Sciatic nerve (tissue), 2 donors: ENCODE results near the gene SYNGR1. TPM values are rescaled to one million over a fixed set of nuclear protein-coding genes. Genes with fewer than 3 reads are reported as not detected.
"Not testable (repeated sequence)": the region's sequence is repeated elsewhere in the genome, so short reads cannot be mapped to it uniquely, and the experiment has no call there.

ENCODE experiments used
- ATAC-seq: fragments of 200-7000 bp; cut with Tn5 transposase; one replicate; pipeline ENCODE4 v1.9.1; 2020; ENCODE audit warnings: mild to moderate bottlenecking, moderate library complexity
- DNase-seq: peaks from one replicate; pipeline ENCODE4 v3.0.0-alpha.2; 2020; ENCODE audit warnings: low spot score
- intact Hi-C: fragments of 100-400 bp; cut with DNase I; formaldehyde crosslinking; loops from one replicate; pipeline ENCODE4 v1.14.2; 2022
- total RNA-seq: library from RNA; stranded (reverse); fragmentation: NEBNext Ultra II Directional; extraction: Animal tissue kit (Norgen Biotek cat#: 25700); gene quantifications from one replicate; pipeline ENCODE4 v1.2.1, GENCODE V29; 2021
- donor health status: DM: no; HTN: no; CAD: no.
- donor health status: DM: no; HTN: no; CAD: no.

The SYNGR1 gene
- total RNA-seq, 1 donor from 2014 or later, result 52.9 TPM

DNA sequence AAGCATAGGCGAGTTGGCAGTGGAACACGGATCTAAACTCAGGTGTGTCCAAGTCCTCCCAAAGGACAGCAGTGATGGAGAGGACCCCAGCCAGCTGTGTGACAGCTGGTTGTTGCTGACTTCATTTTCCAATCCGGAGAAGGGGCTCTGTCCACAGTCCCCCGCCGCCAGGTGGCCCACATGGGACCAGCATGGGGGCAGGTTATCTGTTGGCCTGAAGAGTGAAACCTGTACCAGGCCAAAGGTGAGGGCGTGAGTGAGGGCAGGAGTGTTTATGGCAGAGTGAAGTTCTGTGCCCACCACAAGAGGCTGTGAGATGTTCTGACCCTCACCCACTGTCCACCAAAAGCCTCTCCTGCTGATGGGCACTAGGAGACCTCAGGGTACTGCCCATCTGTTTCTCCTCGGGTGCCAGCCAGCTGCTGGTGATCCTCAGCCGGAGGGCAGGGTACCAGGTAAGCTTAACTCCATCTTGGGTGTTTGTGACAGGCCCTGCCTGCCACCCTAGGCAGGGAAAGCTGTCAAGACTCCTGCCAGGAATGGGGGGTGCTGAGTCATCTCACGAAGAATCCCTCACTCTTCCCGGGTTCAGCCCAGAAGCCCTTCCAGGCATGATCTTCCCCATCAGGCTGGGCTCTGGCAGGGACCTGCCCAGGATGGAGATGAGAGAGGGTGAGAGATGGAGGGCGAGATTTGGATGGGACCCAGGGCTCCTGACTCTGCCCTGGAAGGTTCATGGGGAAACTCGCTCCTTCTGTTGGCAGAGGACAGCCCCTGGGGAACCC, 34.2 kb downstream of the SYNGR1 start:
- ATAC-seq (no peak), DNase-seq (no peak)
- intact Hi-C loops, result no loop called here

DNA sequence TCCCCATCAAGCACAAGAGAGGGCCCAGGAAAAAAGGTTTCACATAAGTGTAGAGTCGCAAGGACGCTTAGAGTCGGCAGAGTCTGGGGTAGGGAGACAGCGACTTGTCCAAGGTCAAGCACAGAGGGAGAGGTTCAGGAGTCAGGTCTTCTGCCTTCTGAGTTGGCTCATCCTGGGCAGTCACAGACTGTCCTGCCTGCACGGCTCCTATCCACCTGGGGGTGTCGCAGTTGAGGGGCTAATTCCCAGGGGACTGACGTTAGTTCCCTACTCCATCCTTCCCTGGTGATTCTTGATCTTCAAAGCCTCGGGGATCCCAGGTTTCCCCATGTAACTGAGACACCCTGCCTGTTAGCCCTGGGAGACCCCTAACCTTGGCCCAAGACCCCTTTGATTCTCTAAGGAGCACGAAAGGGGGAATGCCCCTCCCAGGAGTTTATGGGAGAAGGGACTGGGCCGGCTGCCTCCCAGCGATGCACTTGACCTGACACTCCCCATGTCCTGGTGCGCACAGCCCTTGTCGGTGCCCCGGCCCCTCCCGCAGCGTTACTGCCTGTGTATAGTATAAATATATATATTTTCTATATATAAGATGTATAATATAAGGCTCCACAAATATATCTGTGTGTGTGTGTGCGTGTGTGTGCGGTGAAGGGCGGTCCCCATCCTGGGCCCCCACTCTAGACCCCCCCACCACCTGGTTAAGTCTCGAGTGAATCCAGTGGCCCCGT, 35.1 kb downstream of the SYNGR1 start:
- intact Hi-C loops, result no loop called here
- DNase-seq (no peak), ATAC-seq (no peak)

DNA sequence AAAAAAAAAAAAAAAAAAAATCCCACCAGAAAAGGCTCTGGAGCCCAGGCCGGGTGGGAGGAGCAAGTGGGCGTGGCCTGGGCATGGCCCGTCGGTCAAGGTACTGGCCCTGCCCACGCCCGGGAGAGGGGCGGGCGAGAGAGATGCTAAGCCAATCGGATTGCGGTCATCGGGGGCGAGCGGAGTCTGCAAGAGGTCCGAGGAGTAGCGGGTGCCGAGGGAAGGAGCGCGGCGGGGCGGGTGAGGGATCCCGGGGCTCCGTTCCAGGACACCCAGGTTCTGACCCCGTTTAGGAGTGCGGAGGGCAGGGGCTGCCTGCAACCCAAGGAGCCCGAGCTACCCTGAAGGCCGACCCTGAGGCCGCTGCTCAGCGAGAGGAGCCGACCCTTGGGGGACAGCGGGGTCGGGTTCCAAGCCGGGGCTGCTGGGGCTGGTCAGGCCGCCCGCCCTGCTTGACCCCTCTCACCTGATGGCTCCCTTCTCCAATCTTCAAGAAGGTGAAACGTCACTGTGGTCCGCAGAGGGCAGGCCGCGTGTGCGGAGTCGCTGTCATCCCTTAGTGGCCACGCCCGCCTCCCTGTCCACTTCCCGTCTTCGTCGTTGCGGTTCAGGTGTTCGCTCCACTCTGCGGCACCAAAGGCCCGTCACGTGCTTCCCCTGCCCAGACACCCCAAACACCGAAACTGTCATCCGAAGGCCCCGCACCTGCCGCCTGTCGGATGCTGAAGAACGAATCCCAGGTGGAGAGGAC, 38.6 kb downstream of the SYNGR1 start:
- peak; percentile 90 for DNase-seq
- ATAC-seq, result peak; percentile 96
- intact Hi-C loops, result no loop called here

DNA sequence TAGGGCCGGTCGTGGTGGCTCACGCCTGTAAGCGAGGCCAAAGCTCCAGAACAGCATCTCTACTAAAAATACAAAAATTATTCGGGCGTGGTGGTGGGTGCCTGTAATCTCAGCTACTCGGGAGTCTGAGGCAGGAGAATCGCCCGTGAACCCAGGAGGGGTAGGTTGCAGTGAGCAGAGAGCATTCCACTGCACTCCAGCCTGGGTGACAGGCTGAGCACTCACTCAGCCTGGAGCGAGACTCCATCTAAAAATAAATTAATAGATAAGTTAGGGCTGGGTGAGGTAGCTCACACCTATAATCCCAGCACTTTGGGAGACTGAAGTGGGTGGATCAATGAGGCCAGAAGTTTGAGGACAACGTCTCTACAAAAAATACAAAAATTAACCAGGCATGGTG, 39.6 kb downstream of the SYNGR1 start:
- no peak for DNase-seq
- no peak for ATAC-seq
- intact Hi-C loops, result no loop called here

DNA sequence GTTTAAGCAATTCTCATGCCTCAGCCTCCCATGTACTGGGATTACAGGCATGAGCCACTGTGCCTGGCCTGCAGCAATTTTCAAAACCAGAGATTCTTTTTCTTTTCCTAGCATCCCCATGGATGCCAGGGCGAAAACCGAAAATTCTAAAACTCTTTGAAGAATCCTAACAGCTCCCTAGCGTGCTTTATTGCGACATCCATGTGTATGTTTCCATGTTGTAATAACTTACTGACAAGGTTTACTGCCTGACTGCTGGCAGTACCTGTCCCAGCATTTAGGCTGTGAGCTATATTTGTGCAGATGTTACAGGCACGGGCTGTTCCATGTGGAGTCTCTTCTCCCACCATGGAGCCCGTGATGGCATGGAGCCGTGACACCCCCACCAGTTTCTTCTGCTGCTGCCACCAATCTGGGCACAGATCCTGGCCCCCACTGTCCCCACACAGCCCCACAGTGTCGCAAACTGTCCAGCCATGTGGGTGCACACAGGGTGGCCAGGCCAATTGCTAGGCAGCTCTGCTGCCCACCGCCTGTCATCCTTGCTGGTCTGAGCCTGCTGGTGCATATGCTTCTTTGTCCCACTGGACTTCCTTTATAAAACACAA, 42.7 kb downstream of the SYNGR1 start:
- ATAC-seq, result no peak
- intact Hi-C loops, result no loop called here
- DNase-seq, result no peak

DNA sequence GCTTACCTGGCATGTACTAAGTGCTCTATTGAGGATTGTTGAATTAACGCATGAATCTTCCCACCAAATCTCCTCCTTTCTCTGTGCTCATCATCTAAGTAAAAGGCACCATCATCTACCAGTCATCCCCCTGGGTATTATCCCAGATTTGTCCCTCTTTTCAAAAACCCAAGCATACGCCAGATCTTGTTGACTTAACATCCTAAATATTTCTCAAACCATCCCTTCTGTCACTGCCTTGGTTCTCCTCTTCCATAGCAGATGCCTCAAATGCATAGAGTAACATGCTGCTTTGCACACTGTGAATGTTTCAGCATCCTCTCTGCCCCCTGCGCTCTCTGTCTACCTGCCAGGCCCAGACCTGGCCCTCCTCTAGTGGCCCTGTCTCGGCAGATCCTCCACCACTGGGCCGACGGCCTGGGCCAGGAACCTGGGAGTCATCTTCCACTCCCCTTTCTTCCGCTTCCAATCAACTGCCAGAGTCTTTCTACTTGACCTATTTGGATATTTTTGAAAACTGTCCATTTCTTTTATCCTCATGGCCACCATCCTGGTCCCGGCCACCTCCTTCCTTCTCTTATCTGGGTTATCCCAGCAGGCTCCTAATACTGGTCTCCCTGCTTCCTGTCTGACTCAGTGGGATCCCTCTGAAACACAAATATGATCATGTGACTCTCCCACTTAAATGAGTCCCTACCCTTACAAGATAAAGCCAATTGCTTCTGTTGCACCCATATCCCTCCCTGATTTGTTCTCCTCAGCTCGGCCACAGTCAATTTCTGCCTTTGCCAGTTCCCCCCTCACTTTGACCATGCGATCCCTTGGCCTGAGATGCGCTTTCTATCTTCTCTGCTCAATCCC, 46.4 kb downstream of the SYNGR1 start:
- no peak for DNase-seq
- intact Hi-C loops, result no loop called here
- no peak for ATAC-seq

DNA sequence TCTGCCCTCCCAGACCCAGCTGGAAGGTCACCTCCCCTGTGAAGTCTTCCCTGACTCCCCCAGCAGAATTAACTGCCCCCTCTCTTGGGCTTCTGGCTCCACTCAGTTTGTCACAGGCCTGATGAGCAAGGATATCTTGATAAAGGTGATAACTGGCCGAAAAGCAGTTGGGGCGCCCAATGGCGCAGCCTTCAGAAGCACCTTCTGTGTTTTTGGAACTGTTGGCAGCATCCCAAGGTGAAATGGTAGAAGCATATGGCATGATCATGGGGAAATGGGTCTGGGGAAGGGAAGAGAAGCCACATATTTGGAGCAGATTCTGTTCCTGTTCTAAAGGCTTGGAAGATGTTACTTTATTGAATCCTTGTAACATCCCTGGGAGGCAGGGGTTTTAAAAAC, 47.0 kb downstream of the SYNGR1 start:
- ATAC-seq (no peak), DNase-seq (no peak)
- intact Hi-C loops, result no loop called here

DNA sequence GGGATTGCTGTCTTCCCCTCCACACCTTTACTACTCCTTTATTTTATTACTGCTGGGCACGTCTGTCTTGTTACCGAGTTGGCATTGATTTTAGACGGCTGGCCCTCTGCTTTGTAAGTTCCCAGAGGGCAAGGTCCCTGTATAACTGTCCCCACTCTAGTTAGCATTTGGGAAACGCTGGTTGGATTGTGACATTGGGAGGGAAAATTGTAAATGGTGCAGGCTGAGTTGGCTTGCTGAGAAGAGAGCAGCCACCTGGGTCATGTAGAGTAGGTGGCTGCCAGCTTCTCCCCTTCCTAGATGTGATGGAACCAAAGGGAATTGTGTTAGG, 51.5 kb downstream of the SYNGR1 start:
- intact Hi-C loops, result loop anchor here (10.0 kb wide), 1 partner anchor 124 kb away; the partner anchor contains the start of gene ATF4
- no peak for ATAC-seq

DNA sequence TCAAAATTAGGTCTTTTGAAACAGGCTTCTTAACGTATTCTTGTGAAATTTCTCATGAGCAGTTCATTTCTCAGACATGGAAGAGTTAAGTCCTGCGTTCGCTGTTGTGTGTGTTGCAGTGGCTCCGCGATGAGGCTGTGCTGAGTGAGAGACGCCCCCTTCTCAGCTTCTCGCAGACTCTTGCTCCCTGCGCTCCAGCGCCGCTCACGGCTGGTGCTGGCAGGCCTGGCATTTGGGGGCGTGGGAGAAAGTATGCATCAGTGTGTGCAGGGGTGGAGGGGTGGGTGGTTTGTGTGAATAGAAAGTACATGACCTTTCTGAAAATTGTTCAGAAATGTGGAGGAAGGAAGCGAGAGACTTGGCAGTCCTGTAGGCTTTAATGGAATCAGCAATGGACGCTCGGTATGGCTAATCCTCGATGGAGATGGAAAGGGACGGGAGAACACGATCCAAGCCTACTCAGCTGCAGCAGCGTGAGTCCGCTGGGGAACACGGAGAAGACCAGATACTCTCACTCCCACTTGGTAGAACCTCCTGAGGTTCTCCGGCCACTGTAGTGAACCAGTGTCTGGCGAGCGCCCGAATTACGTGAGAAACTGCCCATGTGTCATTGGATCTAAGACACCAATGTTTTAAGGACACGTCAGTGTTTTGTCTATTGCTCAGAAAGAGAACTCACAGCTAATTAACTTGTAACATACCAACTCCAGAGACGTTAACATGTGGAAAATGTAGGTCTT, 55.7 kb downstream of the SYNGR1 start:
- DNase-seq, result peak; percentile 82
- peak; percentile 77 for ATAC-seq
- intact Hi-C loops, result loop anchor here (10.0 kb wide), 1 partner anchor 119 kb away; the partner anchor contains the start of gene ATF4

More for the DNA sequence above, 51.5 kb downstream of the SYNGR1 start:
- no peak for DNase-seq

DNA sequence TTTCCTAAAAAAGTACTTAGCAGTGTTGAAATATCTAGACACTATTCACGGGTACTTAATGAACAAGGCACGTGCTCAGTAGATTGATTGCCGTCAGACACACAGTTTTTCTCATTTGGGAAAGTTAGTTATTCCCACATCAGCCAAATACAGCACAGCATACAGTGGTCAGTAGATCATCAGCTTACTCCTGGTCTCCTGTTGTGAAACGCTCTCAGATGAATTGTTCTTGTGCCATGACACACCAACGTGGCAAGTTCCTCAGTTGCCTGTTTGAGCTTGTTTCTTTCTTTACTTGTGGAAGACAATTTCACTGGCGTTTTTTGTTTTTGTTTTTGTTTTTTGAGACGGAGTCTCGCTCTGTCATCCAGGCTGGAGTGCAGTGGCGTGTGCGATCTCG, 58.4 kb downstream of the SYNGR1 start:
- no peak for DNase-seq
- peak; percentile 77 for ATAC-seq
- intact Hi-C loops, result loop anchor here (10.0 kb wide), 1 partner anchor 117 kb away; the partner anchor contains the start of gene ATF4

DNA sequence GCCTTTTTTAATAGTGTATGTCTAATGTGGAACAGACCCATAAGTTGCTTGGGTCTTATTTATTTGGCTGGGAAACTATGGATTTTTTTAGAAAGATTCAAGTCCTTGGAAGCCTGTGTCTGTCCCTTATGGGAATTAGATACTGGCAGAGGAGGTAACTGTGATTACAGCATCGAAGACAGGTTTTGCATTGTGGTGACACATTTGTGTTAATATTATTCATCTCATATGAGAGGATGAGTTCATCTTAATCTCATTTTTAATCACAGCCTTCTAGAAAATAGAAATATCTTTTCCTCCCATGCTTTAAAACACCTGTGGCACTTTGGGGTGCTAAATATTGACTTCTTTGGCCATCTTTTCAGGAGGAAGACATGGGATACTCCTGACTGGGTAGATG, 59.0 kb downstream of the SYNGR1 start:
- intact Hi-C loops, result loop anchor here (10.0 kb wide), 1 partner anchor 116 kb away; the partner anchor contains the start of gene ATF4
- ATAC-seq, result no peak
- no peak for DNase-seq

DNA sequence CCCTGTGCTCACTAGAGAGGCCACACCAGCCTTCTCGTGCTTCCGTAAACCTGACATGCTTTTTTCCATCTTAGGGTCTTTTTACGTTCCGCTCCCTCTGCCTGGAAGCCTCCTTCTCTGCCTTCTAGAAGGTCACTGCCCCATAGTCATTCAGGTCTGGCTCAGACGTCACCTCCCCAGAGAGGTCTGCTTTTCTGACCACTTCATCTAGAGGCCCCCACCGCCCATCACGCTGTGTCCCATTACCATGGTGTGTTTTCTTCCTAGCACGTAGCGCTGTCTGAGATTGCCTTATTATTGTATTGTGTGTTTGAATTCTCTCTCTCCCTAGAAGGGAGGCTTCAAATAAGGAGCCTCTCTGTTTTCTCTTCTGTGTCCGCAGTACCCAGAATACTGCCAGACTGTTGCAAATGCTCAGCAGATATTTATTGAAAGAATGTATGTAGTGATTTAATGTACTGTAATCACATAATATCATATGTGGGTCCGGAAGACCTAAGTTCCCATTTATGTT, 59.8 kb downstream of the SYNGR1 start:
- intact Hi-C loops, result loop anchor here (10.0 kb wide), 1 partner anchor 115 kb away; the partner anchor contains the start of gene ATF4
- DNase-seq, result no peak
- ATAC-seq, result no peak

DNA sequence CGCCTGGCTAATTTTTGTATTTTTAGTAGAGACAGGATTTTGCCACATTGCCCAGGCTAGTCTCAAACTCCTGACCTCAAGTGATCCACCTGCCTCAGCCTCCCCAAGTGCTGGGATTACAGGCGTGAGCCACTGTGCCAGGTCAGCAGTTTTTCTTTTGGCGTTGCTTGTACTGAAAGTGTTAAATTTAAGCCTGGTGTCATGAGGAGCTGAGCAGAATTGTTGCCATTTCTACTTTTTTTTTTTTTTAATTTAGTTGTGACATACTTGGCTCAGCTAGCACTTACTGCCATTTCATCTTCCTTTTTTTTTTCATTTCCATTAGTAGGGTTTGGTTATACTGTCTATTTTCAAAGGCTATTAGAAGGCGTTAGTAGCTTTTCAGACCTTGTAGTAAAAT, 60.5 kb downstream of the SYNGR1 start:
- intact Hi-C loops, result no loop called here
- DNase-seq (no peak), ATAC-seq (no peak)

DNA sequence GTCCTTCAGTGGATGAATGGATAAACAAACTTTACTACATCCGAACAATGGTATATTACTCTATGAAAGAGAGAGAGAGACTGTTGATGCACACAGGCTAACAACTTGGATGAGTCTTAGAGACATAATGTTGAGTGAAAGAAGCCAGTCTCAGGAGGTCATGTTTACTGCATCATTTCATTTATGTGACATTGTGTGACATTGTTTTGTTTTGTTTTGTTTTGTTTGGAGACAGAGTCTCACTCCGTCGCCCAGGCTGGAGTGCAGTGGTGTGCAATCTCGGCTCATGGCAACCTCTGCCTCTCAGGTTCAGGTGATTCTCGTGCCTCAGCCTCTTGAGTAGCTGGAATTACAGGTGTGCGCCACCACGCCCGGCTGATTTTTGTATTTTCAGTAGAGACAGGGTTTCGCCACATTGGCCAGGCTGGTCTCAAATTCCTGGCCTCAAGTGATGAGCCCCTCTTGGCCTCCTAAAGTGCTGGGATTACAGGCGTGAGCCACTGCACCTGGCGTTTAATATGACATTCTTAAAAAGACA, 62.1 kb downstream of the SYNGR1 start:
- DNase-seq, intact Hi-C loops, ATAC-seq: not testable (repeated sequence)

DNA sequence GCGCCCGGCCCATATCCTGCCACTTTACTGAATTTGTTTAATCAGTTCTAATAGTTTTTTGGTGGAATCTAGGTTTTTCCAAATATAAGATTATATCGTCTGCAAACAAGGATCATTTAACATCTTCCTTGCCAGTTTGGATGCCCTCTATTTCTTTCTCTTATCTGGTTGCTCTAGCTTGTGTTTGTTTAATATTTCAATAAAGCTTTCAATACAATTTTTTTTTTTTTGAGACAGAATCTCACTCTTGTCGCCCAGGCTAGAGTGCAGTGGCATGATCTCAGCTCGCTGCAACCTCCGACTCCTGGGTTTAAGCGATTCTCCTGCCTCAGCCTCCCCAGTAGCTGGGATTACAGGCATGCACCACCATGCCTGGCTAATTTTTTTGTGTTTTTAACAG, 63.4 kb downstream of the SYNGR1 start:
- DNase-seq, intact Hi-C loops, ATAC-seq: not testable (repeated sequence)

DNA sequence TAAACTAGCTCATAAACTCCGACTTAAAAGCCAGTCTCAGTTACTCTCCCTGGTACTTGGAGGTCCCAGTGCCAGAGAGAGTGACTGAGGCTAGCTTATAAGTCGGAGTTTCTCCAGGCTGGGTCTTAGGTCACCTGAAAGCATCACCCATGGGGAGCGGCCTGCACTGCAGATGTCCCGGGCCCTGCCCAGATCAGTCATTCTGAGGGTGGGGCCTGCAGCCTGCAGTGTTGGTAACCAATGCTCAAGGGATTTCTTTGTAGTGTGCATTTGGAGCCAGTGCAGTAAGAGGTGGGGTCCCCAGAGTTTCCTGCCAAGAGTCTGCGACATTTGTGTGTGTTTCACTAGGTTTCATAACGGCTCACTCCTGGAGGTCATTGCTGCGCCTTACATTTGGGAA, 64.6 kb downstream of the SYNGR1 start:
- intact Hi-C loops, result no loop called here
- DNase-seq, result no peak
- ATAC-seq, result no peak

DNA sequence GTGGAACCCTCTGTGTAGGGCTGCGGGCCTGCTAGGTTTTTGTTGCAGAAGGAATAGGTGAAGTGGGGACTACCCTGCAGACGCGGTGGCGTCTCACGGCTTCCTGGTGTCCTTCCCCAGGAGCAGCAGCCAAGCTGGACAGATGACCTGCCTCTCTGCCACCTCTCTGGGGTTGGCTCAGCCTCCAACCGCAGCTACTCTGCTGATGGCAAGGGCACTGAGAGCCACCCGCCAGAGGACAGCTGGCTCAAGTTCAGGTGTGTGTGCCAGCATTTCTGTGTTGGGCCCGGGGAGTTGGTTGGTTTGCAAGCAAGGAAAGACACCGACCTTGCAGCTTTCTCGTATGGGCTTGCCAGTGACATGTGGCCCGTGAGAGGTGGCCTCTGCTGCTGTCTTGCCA, 65.1 kb downstream of the SYNGR1 start:
- intact Hi-C loops, result no loop called here

More for the DNA sequence above, 65.1 kb downstream of the SYNGR1 start:
- ATAC-seq (no peak), DNase-seq (no peak)
